ENCODE data around the gene NAT8L.

- no peak for TF ChIP-seq CTCF (conservative IDR thresholded peaks at IDR 0.05)
- TF ChIP-seq ZFX (IDR thresholded peaks at IDR 0.05): no peak
Measured at GRCh38 chr4:2065106-2065930, 6.2 kb downstream of the NAT8L start.
